Spleen (tissue), 11 donors: ENCODE measurements around the gene PEF1. TPM values are rescaled to one million over a fixed set of nuclear protein-coding genes. Genes with fewer than 3 reads are reported as not detected.

Experiments
- DNase-seq: peaks from one replicate; pipeline ENCODE4 v3.0.0-alpha.2; 2020
- H3K27ac ChIP-seq, 8 donors: fragments of 200-600 bp; sonication (generic) in 7 of 8; 1 replicate in 4 of 8; 2 replicates in 4 of 8; pipeline versions ENCODE4 v1.5.0 to v1.8.0; 2016 to 2021; ENCODE audit warnings: inconsistent platforms in 4 of 8, mild to moderate bottlenecking in 4 of 8, moderate library complexity in 1 of 8
- H3K27me3 ChIP-seq, 7 donors: fragments of 200-600 bp; sonication (generic) in 6 of 7; replicated peaks in 1 of 7; 1 replicate in 4 of 7; 2 replicates in 3 of 7; pipeline versions ENCODE4 v1.5.0 to v1.8.0; 2016 to 2021; ENCODE audit warnings: inconsistent platforms in 3 of 7, mild to moderate bottlenecking in 1 of 7
- H3K36me3 ChIP-seq, 6 donors: fragments of 200-600 bp; sonication (generic) in 5 of 6; 1 replicate in 4 of 6; 2 replicates in 2 of 6; pipeline versions ENCODE4 v1.5.0 to v1.8.0; 2016 to 2021; ENCODE audit warnings: inconsistent platforms in 2 of 6
- H3K4me1 ChIP-seq, 6 donors: fragments of 200-600 bp; sonication (generic) in 5 of 6; 1 replicate in 3 of 6; 2 replicates in 3 of 6; pipeline versions ENCODE4 v1.5.0 to v1.8.0; 2016 to 2021; ENCODE audit warnings: inconsistent platforms in 3 of 6
- H3K4me3 ChIP-seq, 8 donors: fragments of 200-600 bp; sonication (generic) in 7 of 8; 1 replicate in 4 of 8; 2 replicates in 4 of 8; pipeline versions ENCODE4 v1.5.0 to v1.8.0; 2016 to 2021; ENCODE audit warnings: inconsistent platforms in 4 of 8, mild to moderate bottlenecking in 4 of 8, moderate library complexity in 2 of 8
- H3K9me3 ChIP-seq, 8 donors: fragments of 200-600 bp; sonication (generic) in 7 of 8; 1 replicate in 4 of 8; 2 replicates in 4 of 8; pipeline versions ENCODE4 v1.5.0 to v1.8.0; 2016 to 2021; ENCODE audit warnings: inconsistent platforms in 4 of 8
- CTCF ChIP-seq, 11 experiments: fragments of 200-600 bp in 7 of 11; fragments of 450-650 bp in 4 of 11; sonication (generic) in 4 of 11; IDR thresholded peaks in 8 of 11; conservative IDR thresholded peaks in 3 of 11; 1 replicate in 7 of 11; 2 replicates in 4 of 11; pipeline versions ENCODE4 v1.4.0 to v1.8.0; 2016 to 2021; ENCODE audit warnings: antibody characterized with exemption in 11 of 11, inconsistent platforms in 4 of 11, mild to moderate bottlenecking in 1 of 11
- POLR2A ChIP-seq, 3 donors: fragments of 450-650 bp; IDR thresholded peaks; one replicate each; pipeline ENCODE4 v1.5.1; 2017; ENCODE audit warnings: antibody characterized with exemption in 3 of 3, mild to moderate bottlenecking in 1 of 3
- POLR2AphosphoS5 ChIP-seq, 3 donors: sonication (generic); formaldehyde crosslinking; IDR thresholded peaks; one replicate each; pipeline ENCODE4 v1.5.1; 2017; ENCODE audit warnings: antibody characterized with exemption in 3 of 3
- WGBS, 5 donors: extraction: QIAGEN DNeasy Blood & Tissue Kit in 3 of 5; methylation state at CpG; one replicate each; pipeline versions ENCODE4 v1.1.5 to v1.1.7; 2013 to 2018; 5-methylcytosine and 5-hydroxymethylcytosine counted together
- intact Hi-C: fragments of 100-400 bp; cut with DNase I; formaldehyde crosslinking; loops from one replicate; pipeline ENCODE4 v1.15.0; 2023; ENCODE audit warnings: low total_unique reads
- polyA plus RNA-seq, 3 donors: library from polyadenylated mRNA; stranded (reverse); fragments of 200-250 nt; gene quantifications; one replicate each; pipeline ENCODE4 v1.2.1, GENCODE V29; 2013
- total RNA-seq, 7 donors: library from RNA; depleted of rRNA in 3 of 7; stranded (reverse); fragments of >200 nt in 3 of 7; fragmentation: NEBNext Ultra II Directional in 4 of 7; extraction: Animal tissue kit (Norgen Biotek cat#: 25700) in 4 of 7; gene quantifications; one replicate each; pipeline versions ENCODE4 v1.1.0 to v1.2.1, GENCODE V29; 2016 to 2021
- donor health status: healthy with polysubstance abuse.
- donor health status: DM: no; HTN: no; CAD: no; lungs with moderate emphysema.
- donor health status: DM: no; HTN: no; CAD: no.
- donor health status: Bipolar disorder and iron deficiency.
- donor health status: healthy.
- donor health status: DM: no; HTN: no; CAD: no.
- donor health status: DM: yes; HTN: yes; CAD: no.

PEF1 gene
- total and polyA plus RNA-seq, 10 donors, result 46.5 to 73.4 (median 55.7) TPM

- Histone ChIP-seq H3K9me3 (no peaks in the 10 kb centered on the region), H3K4me3 (peak overlapping the region in 5 of 8 donors; percentile 6 to 77 (median 12)), H3K27ac (peak overlapping the region; percentile 36 to 92 (median 80)), H3K36me3 (peaks cover 0 to 50% (median 15%) of the 10 kb centered on the region in 6 donors), H3K4me1 (peaks cover 27 to 97% (median 69%) of the 10 kb centered on the region in 6 donors), H3K27me3 (peaks cover 0 to 22% (median 6%) of the 10 kb centered on the region in 7 donors)
- 46 to 75% (median 63%) methylated on average over 11 to 13 of the region's 13 CpGs for WGBS, 5 donors
- peak; percentile 85 for DNase-seq
- peak; percentile 58 to 84 (median 79) for TF ChIP-seq POLR2AphosphoS5 (IDR thresholded peaks at IDR 0.05)
- TF ChIP-seq CTCF (IDR thresholded peaks at IDR 0.05 in 8 of 11, conservative IDR thresholded peaks at IDR 0.05 in 3 of 11), result no peak
- intact Hi-C loops, result no loop called here
These were observed 60.4 kb downstream of the PEF1 start for GRCh38 chr1:31583995-31584868.

- peak overlapping the region in 5 of 8 donors; percentile 6 to 77 (median 12) for H3K4me3 ChIP-seq
- H3K27ac ChIP-seq, result peak overlapping the region; percentile 36 to 92 (median 80)
- WGBS, 5 donors, result 61 to 79% (median 69%) methylated on average over 15 to 16 of the region's 16 CpGs
- peaks cover 0 to 50% (median 15%) of the 10 kb centered on the region in 6 donors for H3K36me3 ChIP-seq
- DNase-seq, result no peak
- TF ChIP-seq POLR2AphosphoS5 (IDR thresholded peaks at IDR 0.05) (peak; percentile 29 to 54 (median 50)), CTCF (IDR thresholded peaks at IDR 0.05 in 8 of 11, conservative IDR thresholded peaks at IDR 0.05 in 3 of 11) (no peak), POLR2A (IDR thresholded peaks at IDR 0.05) (no peak)
- H3K4me1 ChIP-seq, result peaks cover 26 to 88% (median 60%) of the 10 kb centered on the region in 6 donors
- intact Hi-C loops, result no loop called here
- H3K27me3 ChIP-seq, result peaks cover 0 to 13% (median 0%) of the 10 kb centered on the region in 7 donors
- H3K9me3 ChIP-seq, result no peaks in the 10 kb centered on the region
These were observed 61.3 kb downstream of the PEF1 start for GRCh38 chr1:31583082-31583994.

- Histone ChIP-seq H3K27me3 (peaks cover 0 to 12% (median under 1%) of the 10 kb centered on the region in 7 donors), H3K4me1 (peaks cover 19 to 76% (median 49%) of the 10 kb centered on the region in 6 donors), H3K4me3 (peak overlapping the region in 4 of 8 donors; percentile 44 to 77 (median 68)), H3K36me3 (peaks cover 0 to 44% (median 15%) of the 10 kb centered on the region in 6 donors), H3K9me3 (no peaks in the 10 kb centered on the region), H3K27ac (peak overlapping the region in 6 of 8 donors; percentile 60 to 92 (median 86))
- intact Hi-C loops, result no loop called here
- no peak for TF ChIP-seq POLR2AphosphoS5 (IDR thresholded peaks at IDR 0.05)
- TF ChIP-seq POLR2A (IDR thresholded peaks at IDR 0.05), result no peak
- TF ChIP-seq CTCF (IDR thresholded peaks at IDR 0.05 in 8 of 11, conservative IDR thresholded peaks at IDR 0.05 in 3 of 11), result no peak
- no peak for DNase-seq
- 72 to 93% (median 80%) methylated on average over 12 of the region's 12 CpGs for WGBS, 5 donors
These were observed 62.6 kb downstream of the PEF1 start for GRCh38 chr1:31581821-31582810.
